Measurements from ENCODE around the gene BEST4.
"Not testable (repeated sequence)": the region's sequence is repeated elsewhere in the genome, so short reads cannot be mapped to it uniquely, and the experiment has no call there.

The BEST4 gene

DNA sequence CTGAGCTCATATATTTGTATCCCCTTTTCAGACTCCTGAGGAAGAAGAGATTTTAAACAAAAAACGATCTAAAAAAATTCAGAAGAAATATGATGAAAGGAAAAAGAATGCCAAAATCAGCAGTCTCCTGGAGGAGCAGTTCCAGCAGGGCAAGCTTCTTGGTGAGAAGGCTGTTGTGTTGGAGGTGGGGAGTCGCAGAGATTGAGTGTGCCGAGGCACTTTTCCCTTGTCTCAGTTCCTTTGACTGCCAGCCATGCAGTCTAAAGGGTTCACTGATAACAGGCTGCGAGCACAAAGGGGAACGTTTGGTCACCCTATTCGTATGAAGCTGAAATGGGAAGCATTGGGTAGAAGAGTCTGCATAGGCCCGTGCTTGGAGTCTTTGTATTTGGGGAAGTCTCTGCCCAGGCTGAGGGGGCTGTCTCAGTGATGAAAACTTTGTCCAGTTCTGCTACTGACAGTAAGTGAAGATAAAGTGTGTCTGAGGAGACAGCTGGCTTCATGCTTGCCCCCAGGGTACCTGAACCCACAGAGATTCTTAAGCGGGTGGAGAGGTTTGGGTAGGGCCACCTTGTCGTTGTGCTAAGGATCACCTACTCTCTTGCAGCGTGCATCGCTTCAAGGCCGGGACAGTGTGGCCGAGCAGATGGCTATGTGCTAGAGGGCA, 9.9 kb downstream of the BEST4 start:
- DNase-seq (ENCODE audit: low spot score) = no peak

DNA sequence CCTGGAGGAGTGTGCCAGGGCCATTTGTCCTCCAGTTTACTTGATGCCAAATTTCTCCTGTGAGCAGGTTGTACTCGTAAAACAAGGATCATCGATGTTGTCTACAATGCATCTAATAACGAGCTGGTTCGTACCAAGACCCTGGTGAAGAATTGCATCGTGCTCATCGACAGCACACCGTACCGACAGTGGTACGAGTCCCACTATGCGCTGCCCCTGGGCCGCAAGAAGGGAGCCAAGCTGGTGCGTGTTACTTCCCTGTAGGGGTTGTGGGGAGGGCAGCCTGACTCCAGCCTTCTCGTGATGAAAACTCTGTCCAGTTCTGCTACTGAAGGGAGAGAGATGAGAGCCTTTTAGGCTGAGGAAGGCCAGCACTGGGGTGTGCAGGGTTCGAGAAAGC, 10.4 kb downstream of the BEST4 start:
- DNase-seq (ENCODE audit: low spot score) = no peak

DNA sequence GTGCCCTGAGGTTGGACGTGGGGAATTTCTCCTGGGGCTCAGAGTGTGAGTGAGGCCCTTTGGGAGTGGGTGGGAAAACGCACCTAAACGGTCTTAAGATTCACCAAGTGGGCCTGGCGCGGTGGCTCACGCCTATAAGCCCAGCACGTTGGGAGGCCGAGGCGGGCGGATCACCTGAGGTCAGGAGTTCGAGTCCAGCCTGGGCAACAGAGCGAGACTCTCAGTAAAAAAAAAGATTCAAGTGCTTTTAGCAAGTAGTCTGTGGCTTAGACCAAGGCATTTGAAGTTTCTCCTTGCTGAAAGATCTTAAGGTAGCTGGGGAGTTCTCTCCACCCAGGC, 11.3 kb downstream of the BEST4 start:
- DNase-seq (ENCODE audit: low spot score) = no peak

DNA sequence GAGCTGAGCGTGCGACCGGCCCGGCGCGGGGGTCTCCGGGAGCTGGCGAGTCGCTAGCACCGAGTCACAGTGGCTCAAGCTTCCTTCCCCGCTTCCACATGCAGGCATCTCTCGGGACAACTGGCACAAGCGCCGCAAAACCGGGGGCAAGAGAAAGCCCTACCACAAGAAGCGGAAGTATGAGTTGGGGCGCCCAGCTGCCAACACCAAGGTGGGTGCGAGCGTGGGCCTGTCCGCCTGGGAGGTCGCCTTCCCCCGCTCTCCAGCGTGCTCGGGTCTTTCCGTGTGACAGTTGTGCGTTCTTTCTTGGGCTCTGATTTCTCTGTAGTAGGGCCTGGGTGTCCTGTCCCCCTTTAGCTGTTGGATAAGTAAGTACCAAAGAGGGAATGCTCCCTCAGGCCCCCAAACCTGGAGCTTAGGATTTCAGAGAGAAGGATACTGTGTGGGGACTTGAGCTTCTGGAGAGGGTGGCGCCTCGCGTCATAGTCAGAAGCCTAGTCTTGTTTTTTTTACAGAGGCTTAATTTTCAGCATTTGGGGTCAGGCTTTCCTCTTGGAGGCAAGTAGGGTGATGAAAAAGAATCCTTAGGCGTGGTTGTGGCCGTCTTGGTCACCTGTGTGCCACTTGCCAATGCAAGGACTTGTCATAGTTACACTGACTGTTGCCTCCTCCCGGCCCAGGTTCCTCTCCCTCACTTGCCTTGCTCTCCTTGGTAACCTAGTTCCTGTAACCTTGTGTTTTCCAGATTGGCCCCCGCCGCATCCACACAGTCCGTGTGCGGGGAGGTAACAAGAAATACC, 11.8 kb downstream of the BEST4 start:
- DNase-seq (ENCODE audit: low spot score) = no peak

DNA sequence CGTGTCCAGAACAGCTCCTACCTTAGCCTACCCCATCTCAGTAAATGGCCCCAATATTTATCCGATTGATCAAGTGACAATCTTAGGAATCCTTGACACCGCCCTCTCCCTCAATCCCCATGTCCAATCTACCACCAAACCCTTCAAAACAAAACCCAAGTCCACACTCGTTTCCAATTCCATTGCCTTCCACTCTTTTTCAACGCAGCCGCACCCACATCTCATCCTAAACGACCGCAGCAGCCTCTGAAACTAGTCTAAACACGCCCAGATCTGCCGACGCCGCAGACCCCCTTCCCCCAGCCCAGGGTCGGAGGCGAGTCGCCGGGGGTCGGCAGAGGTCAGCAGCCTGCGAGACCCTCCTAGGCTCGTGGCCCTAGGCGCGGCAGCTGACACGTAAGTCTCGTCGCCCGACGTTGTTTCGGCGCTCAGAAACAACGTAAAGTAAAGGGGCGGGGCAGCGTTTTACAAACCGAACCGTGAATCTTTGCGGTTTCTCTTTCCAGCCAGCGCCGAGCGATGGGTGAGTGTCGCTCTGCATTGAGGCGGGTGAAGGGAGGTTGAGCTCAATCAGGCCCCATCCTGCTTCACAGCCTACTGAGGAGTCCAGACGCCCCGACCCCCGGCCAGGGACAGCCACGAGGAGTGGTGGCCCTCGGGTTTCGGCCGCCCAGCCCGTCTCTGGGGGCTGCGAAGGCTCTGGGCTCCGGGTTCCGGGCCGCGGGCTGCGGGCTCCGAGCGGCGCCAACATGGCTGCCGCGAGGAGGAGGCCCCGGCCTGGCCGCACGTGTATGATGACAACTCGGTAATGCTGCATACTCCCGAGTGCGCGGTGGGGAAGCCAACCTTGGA, 12.7 kb downstream of the BEST4 start, which contains the start of gene RPS8:
Gene RPS8 (plus strand): TSS at position 463 of the 852 bp plus-strand sequence. CDS start 57 bp downstream, at position 520.
- peak; percentile 93 for DNase-seq (ENCODE audit: low spot score)

DNA sequence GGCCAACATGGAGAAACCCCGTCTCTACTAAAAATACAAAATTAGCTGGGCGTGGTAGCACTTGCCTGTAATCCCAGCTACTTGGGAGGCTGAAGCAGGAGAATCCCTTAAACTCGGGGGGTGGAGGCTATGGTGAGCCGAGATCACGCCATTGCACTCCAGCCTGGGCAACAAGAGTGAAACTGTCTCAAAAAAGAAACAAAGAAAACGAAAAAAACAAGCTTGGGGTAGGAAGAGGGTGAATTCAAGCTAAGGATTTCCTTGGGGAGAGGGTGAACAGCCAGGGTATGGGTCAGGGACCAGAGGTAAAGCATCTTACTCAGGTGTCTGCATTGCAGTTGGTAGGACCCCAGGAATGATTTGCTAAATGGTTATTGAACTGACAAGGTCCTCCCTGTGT, 21.5 kb downstream of the BEST4 start:
- DNase-seq (ENCODE audit: low spot score) = not testable (repeated sequence)

DNA sequence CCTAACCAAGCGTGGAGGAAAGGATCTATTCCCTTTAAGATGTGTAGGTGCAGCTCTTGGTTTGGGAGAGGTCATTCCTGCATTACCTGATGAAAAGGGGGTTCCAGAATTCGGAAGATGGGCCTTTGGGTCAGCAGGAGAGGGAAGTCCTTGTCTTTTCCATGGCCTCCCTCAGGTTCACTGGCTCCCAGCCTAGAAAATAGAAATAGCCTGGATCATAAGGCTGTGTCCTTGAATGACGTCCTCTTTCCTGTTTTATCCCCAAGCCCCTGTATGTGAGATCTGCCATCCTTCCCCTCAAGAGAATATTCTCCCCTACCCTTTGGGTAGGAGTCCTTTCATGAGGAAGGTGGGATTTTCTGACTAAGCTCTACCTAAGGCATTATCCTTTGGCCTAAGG, 27.1 kb downstream of the BEST4 start:
- no peak for DNase-seq (ENCODE audit: low spot score)

DNA sequence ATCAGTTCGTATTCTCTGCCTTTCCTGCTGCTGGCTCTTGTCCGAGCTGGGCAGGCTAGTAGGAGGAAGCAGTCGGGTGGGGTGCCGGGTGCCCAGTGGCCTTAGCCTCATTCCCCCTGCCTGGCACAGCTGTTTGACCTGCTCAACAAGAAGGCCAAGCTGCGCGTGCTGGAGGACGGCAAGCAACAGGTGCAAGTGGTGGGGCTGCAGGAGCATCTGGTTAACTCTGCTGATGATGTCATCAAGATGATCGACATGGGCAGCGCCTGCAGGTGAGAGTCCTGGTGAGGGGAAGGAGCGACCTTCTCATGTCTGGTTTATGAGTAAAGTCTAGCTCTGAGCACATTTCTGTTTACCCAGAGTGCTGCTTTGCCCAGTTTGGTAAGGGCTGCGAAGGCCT, 28.9 kb downstream of the BEST4 start:
- no peak for DNase-seq (ENCODE audit: low spot score)

DNA sequence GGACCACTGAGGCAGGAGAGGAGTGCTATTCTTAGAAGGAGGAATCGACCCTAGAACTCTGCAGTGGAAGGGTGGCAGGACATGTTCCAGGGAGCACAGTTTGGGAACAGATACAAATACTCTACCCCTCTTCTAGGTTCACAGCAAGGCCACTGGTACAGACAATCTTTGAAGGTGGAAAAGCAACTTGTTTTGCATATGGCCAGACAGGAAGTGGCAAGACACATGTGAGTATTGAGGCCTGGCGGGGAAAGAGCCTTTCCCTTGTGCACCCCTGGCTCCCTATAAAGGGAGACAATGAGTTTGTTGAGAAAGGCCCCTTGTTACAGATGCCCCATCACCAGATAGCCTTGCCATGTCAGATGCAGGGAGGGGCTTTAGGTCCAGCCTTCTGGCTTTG, 30.6 kb downstream of the BEST4 start:
- DNase-seq (ENCODE audit: low spot score) = no peak

DNA sequence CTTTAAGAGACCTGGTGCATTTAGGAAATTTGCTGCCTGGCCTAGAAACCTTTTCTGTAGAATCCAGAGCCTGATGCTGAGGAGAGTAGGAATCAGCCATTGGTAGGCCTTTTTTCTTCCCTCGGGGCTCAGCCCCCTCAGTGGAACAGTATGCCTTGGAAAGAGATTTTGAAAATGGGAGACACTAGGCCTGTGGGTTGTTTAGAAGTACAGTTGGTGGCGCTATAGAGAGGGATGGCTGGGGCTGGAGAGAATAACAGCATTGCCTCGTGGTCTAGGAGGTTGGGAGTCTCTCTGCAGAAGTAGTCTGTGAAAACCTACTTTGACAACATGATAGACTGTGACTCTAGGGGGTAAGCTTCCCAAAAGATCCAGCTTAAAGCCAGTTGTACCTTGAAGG, 40.1 kb downstream of the BEST4 start:
- DNase-seq (ENCODE audit: low spot score) = no peak

DNA sequence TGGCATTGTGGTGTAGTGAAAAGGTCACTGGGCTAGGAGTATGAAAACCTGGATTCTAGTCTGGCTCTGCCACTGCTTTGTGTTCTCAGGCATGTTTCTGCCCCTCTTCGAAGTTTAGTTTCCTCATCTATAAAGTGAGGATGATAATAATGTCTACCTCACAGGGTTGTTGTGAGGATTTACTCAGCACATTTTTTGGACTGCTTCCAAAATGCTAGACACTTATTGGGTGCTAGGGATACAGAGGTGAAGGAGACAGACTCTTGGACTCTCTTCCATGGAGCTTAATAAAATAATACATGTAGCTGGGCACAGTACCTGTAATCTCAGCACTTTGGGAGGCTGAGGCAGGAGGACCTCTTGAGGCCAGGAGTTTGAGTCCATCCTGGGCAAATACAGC, 44.8 kb downstream of the BEST4 start:
- no peak for DNase-seq (ENCODE audit: low spot score)

DNA sequence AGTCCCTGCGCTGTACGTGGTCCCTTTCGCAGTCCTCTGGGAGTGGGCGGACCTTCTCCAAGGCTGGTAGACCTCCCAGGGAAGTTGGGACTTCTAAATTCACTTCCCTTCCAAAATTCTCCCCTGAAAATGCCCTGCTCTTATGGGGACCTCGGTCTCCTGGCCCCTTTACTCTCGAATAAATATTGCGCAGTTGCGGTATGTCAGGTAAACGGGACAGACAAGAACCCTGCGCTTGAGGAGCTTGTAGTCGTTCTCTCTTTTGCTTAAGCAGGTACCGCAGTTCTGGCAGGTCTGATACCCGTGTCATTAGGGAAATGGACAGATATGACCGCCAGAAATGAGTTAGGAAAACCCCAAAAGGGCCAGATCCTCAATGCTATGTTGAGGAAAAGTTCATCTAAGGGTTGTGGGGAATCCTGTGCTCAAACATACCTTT, 47.8 kb downstream of the BEST4 start:
- DNase-seq (ENCODE audit: low spot score) = no peak

DNA sequence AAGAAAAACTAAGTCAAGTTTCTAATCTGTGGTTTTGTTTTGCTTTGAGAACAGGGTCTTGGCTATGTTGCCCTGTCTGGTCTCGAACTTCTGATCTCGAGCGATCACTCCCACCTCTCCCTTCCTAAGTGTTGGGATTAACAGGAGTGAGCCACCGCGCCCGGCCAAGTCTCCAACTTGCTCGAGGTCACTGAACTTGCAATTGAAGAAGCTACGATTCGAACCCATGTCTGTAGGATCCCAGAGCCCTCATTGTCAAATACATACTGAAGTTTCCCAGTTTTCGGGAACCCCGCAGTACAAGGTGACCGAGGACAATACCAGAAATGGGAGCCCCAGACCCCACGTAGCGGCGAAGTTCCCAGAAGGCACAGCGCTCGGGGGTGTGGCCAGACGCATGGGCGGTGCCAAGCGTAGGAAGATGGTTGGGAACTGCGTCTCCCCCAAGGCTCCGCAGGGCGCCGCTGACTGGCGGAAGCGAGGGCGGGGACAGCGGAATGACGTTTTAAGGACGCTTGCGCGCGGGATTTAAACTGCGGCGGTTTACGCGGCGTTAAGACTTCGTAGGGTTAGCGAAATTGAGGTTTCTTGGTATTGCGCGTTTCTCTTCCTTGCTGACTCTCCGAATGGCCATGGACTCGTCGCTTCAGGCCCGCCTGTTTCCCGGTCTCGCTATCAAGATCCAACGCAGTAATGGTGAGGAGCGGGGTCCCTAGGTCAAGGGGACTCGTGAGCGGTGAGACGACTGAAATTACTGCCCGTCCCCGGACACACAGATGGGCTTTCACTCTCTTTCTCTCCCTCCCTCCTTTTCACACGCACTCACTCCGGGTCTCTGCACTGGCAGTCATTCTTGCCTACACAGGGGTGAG, 48.4 kb downstream of the BEST4 start, which contains the start of gene KIF2C:
Gene KIF2C (plus strand): TSS at position 531 of the 872 bp plus-strand sequence. CDS start 96 bp downstream, at position 627.
- peak; percentile 99 for DNase-seq (ENCODE audit: low spot score)

DNA sequence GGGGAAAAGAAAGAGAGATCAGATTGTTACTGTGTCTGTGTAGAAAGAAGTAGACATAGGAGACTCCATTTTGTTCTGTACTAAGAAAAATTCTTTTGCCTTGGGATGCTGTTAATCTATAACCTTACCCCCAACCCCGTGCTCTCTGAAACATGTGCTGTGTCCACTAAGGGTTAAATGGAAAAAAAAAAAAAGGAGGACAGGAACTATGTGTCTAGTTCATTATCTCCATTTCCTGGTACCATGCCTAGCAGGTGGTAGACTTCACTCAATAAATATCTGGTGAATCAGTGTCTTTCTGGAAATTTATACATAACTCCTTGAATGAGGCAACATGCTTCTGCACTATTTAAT, 49.0 kb downstream of the BEST4 start:
- not testable (repeated sequence) for DNase-seq (ENCODE audit: low spot score)

DNA sequence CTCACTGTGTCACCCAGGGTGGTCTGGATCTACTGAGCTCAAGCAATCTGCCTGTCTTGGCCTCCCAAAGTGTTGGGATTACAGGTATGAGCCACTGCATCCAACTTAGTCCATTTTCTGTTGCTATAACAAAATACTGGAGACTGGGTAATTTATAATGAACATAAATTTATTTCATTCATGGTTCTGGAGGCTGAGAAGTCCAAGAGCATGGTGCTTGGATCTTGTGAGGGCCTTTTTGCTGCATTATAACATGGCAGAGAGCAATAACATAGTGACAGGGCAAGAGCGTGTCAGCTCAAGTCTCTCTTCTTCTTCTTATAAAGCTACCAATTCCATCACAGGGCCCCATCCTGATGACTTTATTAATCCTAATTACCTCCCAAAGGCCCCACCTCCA, 52.0 kb downstream of the BEST4 start:
- DNase-seq (ENCODE audit: low spot score) = no peak

DNA sequence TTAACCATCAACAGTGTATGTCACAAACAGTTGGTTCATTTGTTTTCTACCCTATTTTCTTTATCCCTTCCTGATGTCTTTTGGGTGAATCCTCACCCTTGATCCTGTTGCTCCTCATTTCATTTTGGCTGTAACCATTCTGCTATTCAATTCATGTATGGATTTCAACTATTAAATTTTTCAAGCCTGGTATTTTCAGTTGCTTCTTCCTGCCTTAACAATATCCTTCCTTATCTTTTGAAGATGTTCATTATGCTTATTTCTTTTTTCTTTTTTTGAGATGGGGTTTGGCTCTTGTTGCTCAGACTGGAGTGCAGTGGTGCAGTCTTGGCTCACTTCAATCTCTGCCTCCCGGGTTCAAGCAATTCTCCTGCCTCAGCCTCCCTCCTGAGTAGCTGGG, 54.2 kb downstream of the BEST4 start:
- no peak for DNase-seq (ENCODE audit: low spot score)
